Transverse colon (tissue), 4 donors: ENCODE results near the gene HECTD4. TPM values are rescaled to one million over a fixed set of nuclear protein-coding genes. Genes with fewer than 3 reads are reported as not detected.

Experiments used
- DNase-seq: peaks from one replicate; pipeline ENCODE4 v3.0.0-alpha.2; 2019
- H3K27ac ChIP-seq, 4 donors: fragments of 200-600 bp; sonication (generic); 2 replicates each; pipeline ENCODE4 v1.5.1; 2016 to 2018; ENCODE audit warnings: inconsistent platforms in 4 of 4
- H3K27me3 ChIP-seq: fragments of 200-600 bp; sonication (generic); 2 replicates; pipeline ENCODE4 v1.5.1; 2017; ENCODE audit warnings: inconsistent platforms
- H3K36me3 ChIP-seq, 4 donors: fragments of 200-600 bp; sonication (generic); 2 replicates each; pipeline ENCODE4 v1.5.1; 2017 to 2019; ENCODE audit warnings: inconsistent platforms in 4 of 4
- H3K4me1 ChIP-seq, 4 donors: fragments of 200-600 bp; sonication (generic); 2 replicates each; pipeline ENCODE4 v1.5.1; 2017 to 2020; ENCODE audit warnings: inconsistent platforms in 4 of 4
- H3K4me3 ChIP-seq, 4 donors: fragments of 200-600 bp; sonication (generic); 1 replicate in 1 of 4; 2 replicates in 3 of 4; pipeline versions ENCODE4 v1.5.1 to v1.6.1; 2017 to 2019; ENCODE audit warnings: inconsistent platforms in 4 of 4
- H3K9me3 ChIP-seq, 2 donors: fragments of 200-600 bp; sonication (generic); 2 replicates each; pipeline ENCODE4 v1.5.1; 2017 to 2019; ENCODE audit warnings: inconsistent platforms in 2 of 2
- EP300 ChIP-seq: sonication (generic); formaldehyde crosslinking; IDR thresholded peaks from one replicate; pipeline ENCODE4 v1.6.1; 2017; ENCODE audit warnings: antibody characterized with exemption, low read depth
- POLR2A ChIP-seq: fragments of 450-650 bp; IDR thresholded peaks from one replicate; pipeline ENCODE4 v1.6.1; 2016; ENCODE audit warnings: antibody characterized with exemption, mild to moderate bottlenecking, moderate library complexity
- POLR2AphosphoS5 ChIP-seq, 3 donors: sonication (generic); formaldehyde crosslinking; IDR thresholded peaks; one replicate each; pipeline ENCODE4 v1.6.1; 2016; ENCODE audit warnings: antibody characterized with exemption in 3 of 3
- WGBS, 2 donors: methylation state at CpG; one replicate each; pipeline ENCODE4 v1.1.5; 2018; ENCODE audit warnings: low coverage in 1 of 2; 5-methylcytosine and 5-hydroxymethylcytosine counted together
- in situ Hi-C, 4 donors: fragments of 200-750 bp; cut with MboI; loops; one replicate each; pipeline versions ENCODE4 v1.15.0 to v1.15.1; 2017; ENCODE audit warnings: low sequenced_read_pairs in 3 of 4, low pct_ligation_motif_present in 1 of 4, low pct_unique_long_range_greater_than_20kb in 1 of 4
- intact Hi-C: fragments of 100-400 bp; cut with DNase I; formaldehyde crosslinking; loops from one replicate; pipeline ENCODE4 v1.15.1; 2023; ENCODE audit warnings: low total_unique reads
- total RNA-seq, 4 donors: library from RNA; depleted of rRNA; stranded (reverse); fragments of >200 nt; gene quantifications; one replicate each; pipeline ENCODE4 v1.1.0, GENCODE V29; 2016
- TF ChIP-seq, protein P1 (sequence below), 5 experiments: fragments of 200-600 bp in 3 of 5; fragments of 450-650 bp in 2 of 5; sonication (generic) in 3 of 5; IDR thresholded peaks; 1 replicate in 2 of 5; 2 replicates in 3 of 5; pipeline ENCODE4 v1.5.1; 2016 to 2017; ENCODE audit warnings: antibody characterized with exemption in 5 of 5, inconsistent platforms in 3 of 5, mild to moderate bottlenecking in 2 of 5, moderate library complexity in 1 of 5

HECTD4 gene
- total RNA-seq, 4 donors from 2014 or later, result 52.6 to 171 (median 121) TPM

DNA sequence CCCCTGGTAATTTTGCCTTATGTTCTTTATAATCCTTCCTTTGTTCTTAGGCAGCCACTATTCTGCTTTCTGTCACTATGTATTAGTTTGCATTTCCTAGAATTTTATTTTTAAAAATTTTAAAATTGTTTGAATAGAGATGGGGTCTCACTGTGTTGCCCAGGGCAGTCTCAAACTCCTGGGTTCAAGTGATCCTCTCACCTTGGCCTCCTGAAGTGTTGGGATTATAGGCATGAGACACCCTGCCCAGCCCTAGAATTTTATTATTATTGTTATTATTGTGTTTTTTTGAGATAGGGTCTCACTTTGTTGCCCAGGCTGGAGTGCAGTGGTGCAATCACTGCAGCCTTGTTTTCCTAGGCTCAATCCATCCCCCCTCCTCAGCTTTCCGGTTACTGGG lies 39.1 kb upstream of the HECTD4 start:
- no peak for TF ChIP-seq POLR2AphosphoS5 (IDR thresholded peaks at IDR 0.05)
- TF ChIP-seq POLR2A, result no peak
- TF ChIP-seq EP300, result no peak
- TF ChIP-seq, protein P1, sequence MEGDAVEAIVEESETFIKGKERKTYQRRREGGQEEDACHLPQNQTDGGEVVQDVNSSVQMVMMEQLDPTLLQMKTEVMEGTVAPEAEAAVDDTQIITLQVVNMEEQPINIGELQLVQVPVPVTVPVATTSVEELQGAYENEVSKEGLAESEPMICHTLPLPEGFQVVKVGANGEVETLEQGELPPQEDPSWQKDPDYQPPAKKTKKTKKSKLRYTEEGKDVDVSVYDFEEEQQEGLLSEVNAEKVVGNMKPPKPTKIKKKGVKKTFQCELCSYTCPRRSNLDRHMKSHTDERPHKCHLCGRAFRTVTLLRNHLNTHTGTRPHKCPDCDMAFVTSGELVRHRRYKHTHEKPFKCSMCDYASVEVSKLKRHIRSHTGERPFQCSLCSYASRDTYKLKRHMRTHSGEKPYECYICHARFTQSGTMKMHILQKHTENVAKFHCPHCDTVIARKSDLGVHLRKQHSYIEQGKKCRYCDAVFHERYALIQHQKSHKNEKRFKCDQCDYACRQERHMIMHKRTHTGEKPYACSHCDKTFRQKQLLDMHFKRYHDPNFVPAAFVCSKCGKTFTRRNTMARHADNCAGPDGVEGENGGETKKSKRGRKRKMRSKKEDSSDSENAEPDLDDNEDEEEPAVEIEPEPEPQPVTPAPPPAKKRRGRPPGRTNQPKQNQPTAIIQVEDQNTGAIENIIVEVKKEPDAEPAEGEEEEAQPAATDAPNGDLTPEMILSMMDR (IDR thresholded peaks at IDR 0.05), result no peak

DNA sequence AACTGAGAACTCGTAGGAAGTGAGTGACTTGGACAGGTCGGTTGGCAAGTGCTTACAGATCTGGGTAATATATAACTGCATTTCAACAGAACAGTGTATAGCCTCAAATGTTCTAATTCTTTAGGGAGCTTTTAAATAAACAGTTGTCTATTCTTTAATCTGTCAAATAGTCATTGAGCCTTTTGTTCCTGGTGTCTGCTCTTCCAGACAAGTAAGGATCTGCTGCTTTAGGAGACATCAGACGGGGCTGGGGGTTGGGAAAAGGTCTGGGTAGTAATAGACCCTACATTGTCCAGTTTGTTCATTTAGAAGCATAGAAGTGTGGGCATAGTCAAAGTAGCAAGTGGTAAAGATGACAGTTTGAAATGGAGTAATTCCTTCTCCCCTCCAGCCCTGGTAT lies 38.5 kb upstream of the HECTD4 start:
- Histone ChIP-seq H3K4me3 (no peak overlapping the region), H3K27me3 (no peaks in the 10 kb centered on the region), H3K36me3 (no peaks in the 10 kb centered on the region), H3K27ac (no peak overlapping the region), H3K4me1 (peaks cover 6 to 40% (median 24%) of the 10 kb centered on the region in 4 donors), H3K9me3 (no peaks in the 10 kb centered on the region)
- intact Hi-C loops, result no loop called here
- WGBS, 2 donors, result 68 to 80% methylated on average over 2 to 3 of the region's 3 CpGs
- DNase-seq, result no peak
- in situ Hi-C loops, result no loop called here
- no peak for TF ChIP-seq POLR2AphosphoS5 (IDR thresholded peaks at IDR 0.05)
- TF ChIP-seq EP300, result no peak
- TF ChIP-seq, protein P1 (IDR thresholded peaks at IDR 0.05), result no peak
- no peak for TF ChIP-seq POLR2A

More for the DNA sequence above, 39.1 kb upstream of the HECTD4 start:
- Histone ChIP-seq H3K9me3 (no peaks in the 10 kb centered on the region), H3K36me3 (no peaks in the 10 kb centered on the region), H3K27ac (no peak overlapping the region), H3K4me3 (no peak overlapping the region), H3K4me1 (peaks cover 6 to 40% (median 24%) of the 10 kb centered on the region in 4 donors), H3K27me3 (no peaks in the 10 kb centered on the region)
- in situ Hi-C loops (no loop called here), intact Hi-C loops (no loop called here)
- 80 to 100% methylated on average over 1 of the region's 1 CpG for WGBS, 2 donors
- DNase-seq, result no peak

DNA sequence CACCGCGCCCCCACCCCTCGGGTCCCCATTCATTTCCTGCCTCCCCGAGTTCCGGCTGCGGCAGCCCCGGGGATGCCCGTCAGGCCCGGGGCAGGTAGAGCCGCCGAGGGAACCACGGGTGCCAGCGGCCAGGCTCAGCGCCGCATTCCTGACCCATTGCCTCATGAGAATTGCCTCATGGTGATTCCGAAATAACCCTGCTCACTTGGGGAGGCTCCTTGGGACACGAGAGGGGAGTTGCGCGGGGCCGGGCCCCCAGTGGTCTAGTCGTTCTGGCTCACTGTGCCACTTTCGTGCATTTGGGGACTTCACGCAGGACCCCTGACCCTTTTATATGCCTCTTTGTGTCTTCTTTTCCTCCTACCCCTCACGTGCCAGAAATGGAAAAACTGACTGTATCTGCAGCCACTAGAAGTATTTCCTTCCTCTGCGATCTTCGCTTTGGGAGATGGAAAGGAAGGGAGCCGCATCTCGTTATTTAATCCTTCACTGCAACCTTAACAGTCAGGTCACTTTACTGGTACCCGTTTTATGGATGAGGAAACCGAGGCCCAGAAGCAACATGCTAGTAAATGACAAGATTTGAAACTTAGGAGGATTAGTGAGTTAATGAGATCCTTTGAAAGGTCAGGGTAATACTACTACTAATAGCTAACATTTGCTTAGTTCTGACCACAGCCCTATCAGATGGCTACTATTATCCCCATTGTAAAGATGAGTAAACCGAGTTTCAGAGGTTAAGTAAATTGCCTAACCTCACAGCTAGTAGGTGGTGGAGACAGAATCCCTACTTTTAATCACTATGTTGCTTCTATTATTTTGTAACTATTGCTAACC lies 37.3 kb upstream of the HECTD4 start:
- Histone ChIP-seq H3K4me3 (peak overlapping the region; percentile 75 to 98 (median 88)), H3K4me1 (peaks cover 6 to 40% (median 24%) of the 10 kb centered on the region in 4 donors), H3K27me3 (no peaks in the 10 kb centered on the region), H3K9me3 (no peaks in the 10 kb centered on the region), H3K27ac (peak overlapping the region; percentile 93 to 100 (median 97)), H3K36me3 (no peaks in the 10 kb centered on the region)
- intact Hi-C loops (no loop called here), in situ Hi-C loops (no loop called here)
- DNase-seq, result peak; percentile 61
- peak; percentile 25 to 52 (median 48) for TF ChIP-seq POLR2AphosphoS5 (IDR thresholded peaks at IDR 0.05)
- TF ChIP-seq, protein P1 (IDR thresholded peaks at IDR 0.05), result no peak
- 0 to 1% methylated on average over 1 to 28 of the region's 31 CpGs for WGBS, 2 donors

DNA sequence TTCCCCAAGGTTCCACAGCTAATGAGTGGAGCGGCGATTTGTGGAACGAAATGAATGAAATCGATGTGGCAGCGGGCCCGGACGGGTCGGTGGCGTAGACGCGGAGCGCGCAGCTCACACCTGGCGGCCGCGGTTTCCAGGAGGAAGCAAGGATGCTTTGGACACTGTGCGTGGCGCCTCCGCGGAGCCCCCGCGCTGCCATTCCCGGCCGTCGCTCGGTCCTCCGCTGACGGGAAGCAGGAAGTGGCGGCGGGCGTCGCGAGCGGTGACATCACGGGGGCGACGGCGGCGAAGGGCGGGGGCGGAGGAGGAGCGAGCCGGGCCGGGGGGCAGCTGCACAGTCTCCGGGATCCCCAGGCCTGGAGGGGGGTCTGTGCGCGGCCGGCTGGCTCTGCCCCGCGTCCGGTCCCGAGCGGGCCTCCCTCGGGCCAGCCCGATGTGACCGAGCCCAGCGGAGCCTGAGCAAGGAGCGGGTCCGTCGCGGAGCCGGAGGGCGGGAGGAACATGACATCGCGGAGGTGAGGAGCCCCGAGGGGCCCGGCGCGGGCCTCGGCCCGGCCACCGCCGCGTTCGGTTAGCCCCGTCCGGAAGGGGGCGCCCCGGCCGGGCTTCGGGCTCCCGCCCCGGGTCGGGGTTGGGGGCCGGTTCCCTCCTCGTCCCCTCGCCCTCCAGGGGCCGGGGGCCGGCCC lies 36.5 kb upstream of the HECTD4 start, which contains the start of gene PTPN11:
Gene PTPN11, plus strand, starts transcription at position 340 of the 689 bp plus-strand sequence. Its CDS starts 165 bp downstream, at position 505.
- Histone ChIP-seq H3K27ac (peak within 1 kb of the TSS; percentile 93 to 100 (median 97)), H3K9me3 (no peaks in the 10 kb centered on the region), H3K4me1 (peaks cover 6 to 35% (median 23%) of the 10 kb centered on the region in 4 donors), H3K27me3 (no peaks in the 10 kb centered on the region), H3K36me3 (no peaks in the 10 kb centered on the region), H3K4me3 (peak within 1 kb of the TSS; percentile 75 to 98 (median 88))
- WGBS, 2 donors, result 0% methylated on average over 7 to 30 of the region's 89 CpGs
- intact Hi-C loops, result no loop called here
- peak; percentile 92 for DNase-seq
- in situ Hi-C loops, result no loop called here
- TF ChIP-seq, protein P1 (IDR thresholded peaks at IDR 0.05), result peak in 4 of 5 experiments; percentile 26 to 46 (median 32)
- peak; percentile 95 for TF ChIP-seq POLR2A
- TF ChIP-seq EP300, result no peak
- TF ChIP-seq POLR2AphosphoS5 (IDR thresholded peaks at IDR 0.05), result peak; percentile 98 to 99 (median 99)
